Measurements from ENCODE around the gene ZNF385D.

DNA sequence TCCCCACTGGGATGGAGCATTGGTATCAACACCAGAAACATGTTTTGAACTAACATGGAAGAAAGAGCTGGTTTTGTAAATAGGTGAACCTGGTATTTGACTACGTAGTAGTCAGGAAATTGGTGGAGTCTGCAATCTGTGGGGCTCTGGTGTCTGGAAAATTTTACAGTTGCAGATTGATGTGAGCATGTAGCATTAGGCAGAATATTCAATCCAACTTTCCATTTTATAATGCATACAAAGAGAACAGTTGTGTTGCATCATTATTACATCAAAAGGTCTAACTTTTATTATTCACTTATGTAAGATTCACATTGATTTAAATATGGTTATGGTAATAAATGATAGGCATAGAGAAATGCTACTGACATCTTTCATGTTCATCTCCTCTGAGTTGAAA, 340.0 kb downstream of the ZNF385D start:
- TF ChIP-seq, protein P1, sequence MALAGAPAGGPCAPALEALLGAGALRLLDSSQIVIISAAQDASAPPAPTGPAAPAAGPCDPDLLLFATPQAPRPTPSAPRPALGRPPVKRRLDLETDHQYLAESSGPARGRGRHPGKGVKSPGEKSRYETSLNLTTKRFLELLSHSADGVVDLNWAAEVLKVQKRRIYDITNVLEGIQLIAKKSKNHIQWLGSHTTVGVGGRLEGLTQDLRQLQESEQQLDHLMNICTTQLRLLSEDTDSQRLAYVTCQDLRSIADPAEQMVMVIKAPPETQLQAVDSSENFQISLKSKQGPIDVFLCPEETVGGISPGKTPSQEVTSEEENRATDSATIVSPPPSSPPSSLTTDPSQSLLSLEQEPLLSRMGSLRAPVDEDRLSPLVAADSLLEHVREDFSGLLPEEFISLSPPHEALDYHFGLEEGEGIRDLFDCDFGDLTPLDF (CRISPR knock-in tag; IDR thresholded peaks at IDR 0.05), result no peak
- no peak for TF ChIP-seq CTCF (IDR thresholded peaks at IDR 0.05)
- TF ChIP-seq ZNF121 (CRISPR knock-in tag; IDR thresholded peaks at IDR 0.05), result no peak
- TF ChIP-seq ZNF416 (CRISPR knock-in tag; IDR thresholded peaks at IDR 0.05), result no peak
- no peak for TF ChIP-seq SP1 (CRISPR knock-in tag; conservative IDR thresholded peaks at IDR 0.05)
- no peak for TF ChIP-seq NR2C2 (CRISPR knock-in tag; IDR thresholded peaks at IDR 0.05)
- TF ChIP-seq SMAD4 (CRISPR knock-in tag; IDR thresholded peaks at IDR 0.05), result no peak
- TF ChIP-seq AR (CRISPR knock-in tag; IDR thresholded peaks at IDR 0.05), result no peak
- no peak for TF ChIP-seq CREB1 (CRISPR knock-in tag; IDR thresholded peaks at IDR 0.05)
- no peak for TF ChIP-seq ZNF281 (CRISPR knock-in tag; IDR thresholded peaks at IDR 0.05)
- TF ChIP-seq NFE2L1 (CRISPR knock-in tag; IDR thresholded peaks at IDR 0.05), result no peak
- no peak for TF ChIP-seq FOXP1 (CRISPR knock-in tag; IDR thresholded peaks at IDR 0.05; ENCODE audit: borderline replicate concordance)
- TF ChIP-seq, protein P2, sequence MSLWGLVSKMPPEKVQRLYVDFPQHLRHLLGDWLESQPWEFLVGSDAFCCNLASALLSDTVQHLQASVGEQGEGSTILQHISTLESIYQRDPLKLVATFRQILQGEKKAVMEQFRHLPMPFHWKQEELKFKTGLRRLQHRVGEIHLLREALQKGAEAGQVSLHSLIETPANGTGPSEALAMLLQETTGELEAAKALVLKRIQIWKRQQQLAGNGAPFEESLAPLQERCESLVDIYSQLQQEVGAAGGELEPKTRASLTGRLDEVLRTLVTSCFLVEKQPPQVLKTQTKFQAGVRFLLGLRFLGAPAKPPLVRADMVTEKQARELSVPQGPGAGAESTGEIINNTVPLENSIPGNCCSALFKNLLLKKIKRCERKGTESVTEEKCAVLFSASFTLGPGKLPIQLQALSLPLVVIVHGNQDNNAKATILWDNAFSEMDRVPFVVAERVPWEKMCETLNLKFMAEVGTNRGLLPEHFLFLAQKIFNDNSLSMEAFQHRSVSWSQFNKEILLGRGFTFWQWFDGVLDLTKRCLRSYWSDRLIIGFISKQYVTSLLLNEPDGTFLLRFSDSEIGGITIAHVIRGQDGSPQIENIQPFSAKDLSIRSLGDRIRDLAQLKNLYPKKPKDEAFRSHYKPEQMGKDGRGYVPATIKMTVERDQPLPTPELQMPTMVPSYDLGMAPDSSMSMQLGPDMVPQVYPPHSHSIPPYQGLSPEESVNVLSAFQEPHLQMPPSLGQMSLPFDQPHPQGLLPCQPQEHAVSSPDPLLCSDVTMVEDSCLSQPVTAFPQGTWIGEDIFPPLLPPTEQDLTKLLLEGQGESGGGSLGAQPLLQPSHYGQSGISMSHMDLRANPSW (CRISPR knock-in tag; conservative IDR thresholded peaks at IDR 0.05; ENCODE audit: low read depth), result no peak
